DMS153 treated with DMSO at 0.1 percent for 48 hours (cell line): ENCODE data around the gene SUPT16H.
A peak's percentile ranks its signal among the peaks of the same experiment; 100 is the strongest.

Experiments
- DNase-seq: peaks from one replicate; lab custom pipeline; 2025; ENCODE audit not compliant: unreplicated experiment; lab: John Stamatoyannopoulos, UW

SUPT16H gene

GRCh38 chr14:21369949-21370679, 13.7 kb downstream of the SUPT16H start:
- no peak for DNase-seq

GRCh38 chr14:21367582-21368144, 16.2 kb downstream of the SUPT16H start:
- DNase-seq = no peak

GRCh38 chr14:21356511-21356910, 27.3 kb downstream of the SUPT16H start:
- DNase-seq = no peak

GRCh38 chr14:21352587-21352986, 31.2 kb downstream of the SUPT16H start:
- DNase-seq = no peak

- DNase-seq = no peak
Observed at GRCh38 chr14:21350539-21350938, 33.3 kb downstream of the SUPT16H start.

GRCh38 chr14:21347201-21347600, 36.6 kb downstream of the SUPT16H start:
- DNase-seq = no peak

GRCh38 chr14:21346532-21347135, 37.2 kb downstream of the SUPT16H start:
- no peak for DNase-seq

GRCh38 chr14:21343035-21343794, 40.6 kb downstream of the SUPT16H start:
- DNase-seq = no peak

GRCh38 chr14:21334202-21334906, 49.5 kb downstream of the SUPT16H start:
- no peak for DNase-seq

- no peak for DNase-seq
Observed at GRCh38 chr14:21332950-21333349, 50.9 kb downstream of the SUPT16H start.

- no peak for DNase-seq
Observed at GRCh38 chr14:21326972-21327371, 56.8 kb downstream of the SUPT16H start.

- no peak for DNase-seq
Observed at GRCh38 chr14:21322716-21323115, 61.1 kb downstream of the SUPT16H start.

- no peak for DNase-seq
Observed at GRCh38 chr14:21320913-21321312, 62.9 kb downstream of the SUPT16H start.

GRCh38 chr14:21317398-21317797, 66.4 kb downstream of the SUPT16H start:
- no peak for DNase-seq

- no peak for DNase-seq
Observed at GRCh38 chr14:21313512-21313911, 70.3 kb downstream of the SUPT16H start.

- no peak for DNase-seq
Observed at GRCh38 chr14:21311614-21312013, 72.2 kb downstream of the SUPT16H start.

- DNase-seq = no peak
Observed at GRCh38 chr14:21309956-21310355, 73.9 kb downstream of the SUPT16H start.

- DNase-seq = no peak
Observed at GRCh38 chr14:21309238-21309636, 74.6 kb downstream of the SUPT16H start.

GRCh38 chr14:21308479-21309237, 75.2 kb downstream of the SUPT16H start:
- peak; percentile 93 for DNase-seq

- no peak for DNase-seq
Observed at GRCh38 chr14:21308132-21308478, 75.7 kb downstream of the SUPT16H start.
